ENCODE data around the gene FAM241A.
"Not testable (repeated sequence)": the region's sequence is repeated elsewhere in the genome, so short reads cannot be mapped to it uniquely, and the experiment has no call there.

FAM241A gene

DNA sequence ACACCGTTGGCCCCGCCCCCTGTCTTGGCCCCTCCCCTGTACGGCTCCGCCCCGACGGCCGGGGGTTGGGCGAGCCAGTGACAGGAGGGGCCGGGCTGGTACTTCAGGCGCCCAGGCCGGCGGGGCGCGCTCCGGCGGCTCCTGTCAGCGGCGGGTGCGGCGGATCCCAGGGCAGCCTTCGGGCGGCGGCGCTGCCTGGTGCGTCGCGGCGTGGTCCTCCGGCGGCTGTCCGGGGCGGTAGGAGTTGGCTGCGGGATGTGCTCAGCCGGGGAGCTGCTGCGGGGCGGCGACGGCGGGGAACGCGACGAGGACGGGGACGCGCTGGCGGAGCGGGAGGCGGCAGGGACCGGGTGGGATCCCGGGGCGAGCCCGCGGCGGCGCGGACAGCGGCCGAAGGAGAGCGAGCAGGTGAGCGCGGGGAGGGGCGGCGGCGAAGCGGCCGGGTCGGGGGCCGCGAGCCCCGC is at the start of gene FAM241A:
Gene FAM241A, plus strand, starts transcription at position 129 of the 464 bp plus-strand sequence. Its CDS starts 127 bp downstream, at position 256.
- DNase-seq: peak; percentile 90

GRCh38 chr4:112098841-112099530 is 46.3 kb upstream of the FAM241A start:
- DNase-seq: no peak

GRCh38 chr4:112099701-112100297 is 45.5 kb upstream of the FAM241A start:
- DNase-seq: no peak

DNA sequence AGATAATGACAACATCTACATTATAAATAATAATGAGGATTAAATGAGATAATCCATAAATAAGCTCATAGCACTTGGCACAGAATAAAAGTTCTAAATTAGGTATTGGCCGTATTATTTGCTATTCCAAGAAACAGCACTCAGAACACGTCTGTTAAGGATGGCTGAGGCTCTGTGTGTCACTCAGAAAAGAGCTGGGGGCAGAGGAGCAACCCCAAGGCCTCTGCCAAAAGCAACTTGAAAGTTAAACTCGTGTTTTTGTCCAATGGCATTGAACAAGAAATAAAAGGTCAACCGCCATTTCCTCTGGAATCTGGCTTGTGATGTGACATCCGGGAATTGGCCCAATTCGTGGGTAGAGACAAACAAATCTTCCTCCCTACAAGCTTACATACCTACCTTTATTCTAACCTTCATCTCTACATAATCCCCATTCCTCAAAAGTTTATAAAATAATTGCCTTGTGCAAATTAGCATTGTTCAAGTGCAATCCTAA is 42.3 kb upstream of the FAM241A start:
- DNase-seq: no peak

DNA sequence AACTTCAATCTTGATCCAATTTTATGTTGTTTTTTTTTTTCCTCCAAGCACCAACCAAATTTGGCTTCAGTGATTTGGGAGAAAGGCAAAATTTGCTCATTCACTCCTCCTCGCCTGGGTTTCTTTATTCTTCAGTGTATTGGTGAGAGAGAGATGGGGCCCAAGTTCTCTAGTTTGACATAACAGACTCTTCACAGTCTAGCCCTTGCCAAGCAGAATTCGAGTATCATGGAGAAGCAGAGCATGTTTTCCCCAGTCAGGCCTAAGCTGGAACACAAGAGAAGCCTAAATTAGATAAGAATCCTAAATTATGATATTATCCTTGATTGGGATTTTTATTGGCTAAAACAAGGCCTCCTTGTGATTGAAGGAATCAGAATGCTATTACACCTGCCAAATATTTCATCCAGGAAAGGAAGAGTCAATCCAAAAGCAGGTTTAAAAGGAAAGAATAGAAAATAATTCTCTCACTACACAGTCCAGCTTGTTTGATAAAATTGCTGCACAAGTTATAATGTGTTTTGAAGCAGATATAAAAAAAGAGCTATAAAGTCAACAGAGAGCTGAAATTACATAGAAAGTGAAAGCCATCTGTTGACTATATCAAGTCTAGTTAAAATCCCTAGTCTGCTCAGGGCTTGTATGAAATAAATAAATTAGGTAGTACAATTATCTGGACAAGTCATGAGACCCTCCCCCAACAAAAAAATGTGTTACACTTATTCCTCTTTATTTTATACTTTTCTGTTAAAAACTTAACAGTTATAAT is 39.9 kb upstream of the FAM241A start:
- DNase-seq: no peak

GRCh38 chr4:112109360-112110058 is 35.7 kb upstream of the FAM241A start:
- no peak for DNase-seq

DNA sequence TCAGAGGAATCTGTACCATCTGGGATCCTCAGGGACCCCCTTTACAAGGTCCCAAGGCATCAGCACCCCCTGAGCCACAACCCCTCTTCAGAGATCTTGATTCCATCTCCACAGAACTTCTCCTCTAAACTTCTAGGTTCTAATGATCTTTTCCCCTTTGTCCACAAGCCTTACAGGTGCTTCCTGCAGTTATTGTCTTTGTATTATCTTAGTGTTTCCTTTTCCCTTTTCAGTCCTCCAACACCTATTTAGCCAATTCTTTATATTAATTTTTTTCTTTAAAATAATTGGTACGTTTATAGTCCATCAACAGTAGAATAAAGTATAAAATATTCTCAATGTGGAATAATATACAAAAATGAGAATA is 35.2 kb upstream of the FAM241A start:
- no peak for DNase-seq

- no peak for DNase-seq
These were observed 33.9 kb upstream of the FAM241A start for GRCh38 chr4:112111306-112111705.

GRCh38 chr4:112112095-112112494 is 33.2 kb upstream of the FAM241A start:
- not testable (repeated sequence) for DNase-seq

DNA sequence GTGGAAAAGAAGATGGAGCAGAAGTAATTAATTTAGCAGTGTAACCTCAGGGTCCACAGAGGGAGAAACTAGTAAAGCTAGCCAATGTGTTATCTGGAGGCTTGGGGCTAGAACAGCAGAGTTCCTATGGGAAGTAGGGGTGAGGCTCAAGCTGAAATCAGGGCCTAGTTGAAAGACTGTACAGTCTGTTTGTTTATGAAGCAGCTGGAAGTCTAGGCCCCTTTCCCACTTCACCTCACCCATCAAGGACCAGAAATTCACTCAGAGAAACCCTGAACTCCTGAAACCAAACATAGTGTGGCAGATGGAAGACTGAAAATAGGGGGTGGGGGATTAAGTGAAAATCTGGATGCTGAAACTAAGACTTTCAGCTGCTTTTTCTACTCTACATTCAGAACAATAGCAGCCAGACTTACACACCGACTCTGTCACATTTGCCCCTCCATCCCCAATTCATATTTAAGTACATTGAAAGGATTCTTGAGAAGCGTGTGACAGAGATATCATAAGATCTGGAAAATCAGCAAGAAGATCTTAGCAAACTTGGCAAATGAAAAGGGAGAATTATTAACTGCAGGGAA is 32.6 kb upstream of the FAM241A start:
- DNase-seq: no peak

- DNase-seq: no peak
These were observed 31.4 kb upstream of the FAM241A start for GRCh38 chr4:112113864-112114263.

- no peak for DNase-seq
These were observed 30.8 kb upstream of the FAM241A start for GRCh38 chr4:112114452-112114851.

DNA sequence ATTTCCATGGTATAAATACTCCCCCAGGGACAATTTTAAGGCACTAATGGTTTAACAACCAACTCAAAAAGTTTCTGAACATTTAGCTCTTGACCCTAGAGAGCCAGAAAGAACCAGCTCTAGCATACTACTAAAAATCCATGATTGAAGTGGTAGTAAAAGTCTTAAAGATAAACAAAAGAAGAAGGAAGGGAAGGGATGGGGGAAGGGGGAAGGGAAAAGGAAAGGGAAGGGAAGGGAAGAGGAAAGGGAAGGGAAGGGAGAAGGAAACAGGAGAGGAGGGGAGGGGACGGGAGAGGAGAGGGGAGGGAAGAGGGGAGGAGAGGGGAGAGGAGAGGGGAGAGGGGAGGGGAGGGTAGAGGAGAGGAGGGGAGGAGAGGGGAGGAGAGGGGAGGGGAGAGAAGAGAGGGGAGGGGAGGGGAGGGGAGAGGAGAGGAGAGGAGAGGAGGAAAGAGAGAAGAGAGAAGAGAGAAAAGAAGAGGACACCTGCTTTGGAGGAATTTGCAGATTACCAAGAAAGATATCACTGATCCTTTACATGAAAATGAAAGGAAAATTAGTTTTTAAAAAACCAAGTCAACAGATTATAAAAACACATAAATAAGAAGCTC is 26.4 kb upstream of the FAM241A start:
- no peak for DNase-seq

GRCh38 chr4:112119353-112119783 is 25.9 kb upstream of the FAM241A start:
- no peak for DNase-seq

DNA sequence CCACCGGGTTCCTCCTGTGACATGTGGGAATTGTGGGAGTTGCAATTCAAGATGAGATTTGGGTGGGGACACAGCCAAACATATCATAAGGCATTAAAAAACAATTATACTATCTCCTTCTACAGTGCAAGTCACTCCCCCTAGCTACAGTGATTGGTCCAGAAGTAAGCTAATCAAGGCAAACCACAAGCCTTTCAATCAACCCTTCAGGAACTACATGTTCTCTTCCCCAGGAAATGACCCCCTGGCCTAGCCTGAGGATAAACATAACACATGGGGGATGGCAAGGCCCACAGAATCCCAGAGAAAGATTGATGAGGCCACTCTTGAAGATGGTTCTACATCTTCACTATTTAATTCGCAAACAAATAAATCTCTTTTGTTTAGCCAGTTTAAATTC is 25.2 kb upstream of the FAM241A start:
- no peak for DNase-seq

DNA sequence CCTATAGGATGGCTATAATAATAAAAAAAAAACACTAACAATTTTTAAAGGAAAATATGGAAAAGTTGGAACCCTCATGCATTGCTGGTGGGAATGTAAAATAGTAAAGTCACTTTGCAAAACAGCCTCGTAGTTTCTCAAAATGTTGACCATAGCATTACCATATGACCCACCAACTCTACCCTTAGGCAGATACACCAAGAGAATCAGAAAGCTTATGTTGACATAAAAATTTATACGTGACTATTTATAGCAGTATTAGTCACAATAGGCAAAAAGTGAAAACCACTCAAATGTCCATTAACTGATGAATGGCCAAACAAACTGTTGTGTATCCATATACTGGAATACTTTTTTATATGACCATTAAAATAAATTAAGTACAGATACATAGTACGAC is 19.8 kb upstream of the FAM241A start:
- no peak for DNase-seq

GRCh38 chr4:112127048-112127637 is 18.1 kb upstream of the FAM241A start:
- no peak for DNase-seq

DNA sequence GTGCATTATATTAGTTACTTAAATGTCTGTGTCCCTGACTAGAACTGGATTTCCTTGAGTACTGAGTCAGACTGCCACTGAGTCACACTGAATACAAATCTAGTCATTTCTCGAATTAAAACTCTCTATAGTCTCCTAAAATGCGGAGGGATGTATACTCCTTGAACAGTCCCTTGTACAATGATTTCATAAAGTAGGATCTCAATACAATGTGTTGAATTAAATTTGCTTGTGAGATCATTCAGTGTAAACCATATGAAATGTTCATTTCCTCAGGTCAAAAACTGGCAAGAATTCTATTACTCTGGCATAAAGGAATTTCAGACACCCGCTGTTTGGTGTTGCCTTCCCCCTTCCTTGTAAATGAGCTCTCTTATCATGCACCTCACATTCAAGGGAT is 17.5 kb upstream of the FAM241A start:
- DNase-seq: no peak

DNA sequence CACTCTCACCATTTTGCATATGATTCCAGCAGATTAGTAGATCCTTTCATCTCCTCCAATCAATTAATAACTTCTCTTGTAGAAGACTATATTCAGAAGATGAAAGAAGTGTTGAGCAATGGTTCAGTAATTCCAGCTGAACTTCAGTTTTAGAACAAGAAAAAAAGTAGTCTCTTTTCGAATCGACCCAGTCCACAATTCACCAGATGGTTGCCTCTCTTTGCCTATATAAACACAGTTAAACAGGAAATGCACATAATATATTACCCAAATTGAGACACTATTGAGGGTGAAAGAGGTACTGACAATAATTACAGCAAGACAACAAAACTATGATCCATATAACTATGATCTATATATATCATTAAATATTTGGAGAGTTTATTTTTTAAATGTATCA is 16.8 kb upstream of the FAM241A start:
- DNase-seq: no peak

DNA sequence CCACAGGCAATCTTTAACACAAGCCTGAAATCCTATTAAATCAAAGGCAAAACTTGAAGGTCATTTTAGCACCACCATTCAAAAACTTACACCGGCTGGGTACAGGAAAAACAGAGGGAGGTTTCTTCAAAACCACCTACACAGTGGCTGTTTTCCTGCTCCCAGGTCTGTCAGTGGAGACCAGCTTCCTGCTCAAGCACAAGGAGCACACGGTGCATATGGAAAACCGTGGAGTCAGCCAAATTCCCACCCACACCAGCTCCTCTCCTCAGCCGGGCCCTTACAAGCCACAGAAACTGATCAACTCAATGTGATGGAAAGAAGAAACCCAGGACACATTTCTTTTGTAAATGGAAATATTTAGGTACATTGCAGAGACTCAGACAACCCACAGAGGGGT is 14.3 kb upstream of the FAM241A start:
- DNase-seq: no peak

- DNase-seq: no peak
These were observed 8.7 kb upstream of the FAM241A start for GRCh38 chr4:112136551-112136950.

GRCh38 chr4:112138538-112138937 is 6.7 kb upstream of the FAM241A start:
- no peak for DNase-seq
